ENCODE results near the gene PPP3R2.
"Not testable (repeated sequence)": the region's sequence is repeated elsewhere in the genome, so short reads cannot be mapped to it uniquely, and the experiment has no call there.

Gene PPP3R2, protein sequence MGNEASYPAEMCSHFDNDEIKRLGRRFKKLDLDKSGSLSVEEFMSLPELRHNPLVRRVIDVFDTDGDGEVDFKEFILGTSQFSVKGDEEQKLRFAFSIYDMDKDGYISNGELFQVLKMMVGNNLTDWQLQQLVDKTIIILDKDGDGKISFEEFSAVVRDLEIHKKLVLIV

DNA sequence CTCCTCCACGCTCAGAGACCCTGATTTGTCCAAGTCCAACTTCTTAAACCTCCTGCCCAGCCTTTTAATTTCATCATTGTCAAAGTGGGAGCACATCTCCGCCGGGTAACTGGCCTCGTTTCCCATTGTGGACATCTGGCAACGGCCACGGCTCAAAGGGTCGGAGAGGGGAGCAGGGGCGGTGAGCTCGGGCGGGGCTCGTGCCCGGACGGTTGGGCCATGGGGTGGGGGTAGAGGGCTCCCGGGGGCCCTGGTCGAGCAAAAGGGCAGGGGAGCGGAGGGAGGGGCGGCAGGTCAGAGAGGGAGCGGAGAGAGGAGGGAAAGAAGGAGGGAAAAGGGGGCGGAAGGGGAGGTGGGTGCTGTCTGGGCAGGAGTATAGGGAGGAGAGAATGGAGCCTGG lies at the start of gene PPP3R2:
Gene PPP3R2 (minus strand): TSS at position 174 of the 400 bp plus-strand sequence. CDS start 48 bp downstream, at position 126.
- DNase-seq: no peak

DNA sequence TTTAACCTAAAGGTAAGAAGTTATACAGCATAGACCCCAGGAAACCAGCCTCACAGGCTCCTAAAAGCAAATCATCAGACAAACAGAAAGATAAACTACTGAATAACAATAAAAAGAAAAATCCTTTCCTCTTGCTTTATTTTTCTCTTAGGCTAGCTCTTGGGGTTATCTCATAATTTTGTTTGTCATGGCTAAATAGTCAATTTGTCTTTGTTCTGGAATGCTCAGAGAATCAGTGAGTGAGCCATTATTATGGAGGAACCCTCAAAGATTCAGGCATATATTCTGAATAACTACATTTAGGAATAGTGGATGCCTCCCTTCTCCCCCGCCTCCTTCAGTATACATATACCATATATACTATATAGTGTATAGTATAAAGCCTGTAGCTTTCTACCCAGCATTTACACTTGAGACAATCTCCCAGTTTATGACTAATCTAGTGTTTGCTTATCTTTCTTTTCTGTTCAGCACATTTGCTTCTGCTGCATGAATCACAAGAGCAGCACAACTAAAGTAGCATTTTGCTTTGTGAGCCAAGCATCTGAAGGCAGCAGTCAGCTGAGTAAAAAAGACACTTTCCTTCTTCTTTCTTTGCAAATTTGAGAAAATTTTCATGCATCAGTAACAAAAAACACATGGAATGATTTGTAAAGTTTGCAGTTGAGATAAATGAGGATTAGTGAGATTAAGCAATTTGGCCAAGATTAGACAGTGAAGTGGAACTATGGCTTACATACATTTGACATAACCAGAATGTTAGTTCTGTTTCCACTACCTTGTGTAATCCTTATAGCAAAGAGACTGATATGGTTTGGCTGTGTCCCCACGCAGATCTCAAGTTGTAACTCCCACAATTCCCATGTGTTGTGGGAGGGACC lies 45.3 kb upstream of the PPP3R2 start:
- no peak for DNase-seq

DNA sequence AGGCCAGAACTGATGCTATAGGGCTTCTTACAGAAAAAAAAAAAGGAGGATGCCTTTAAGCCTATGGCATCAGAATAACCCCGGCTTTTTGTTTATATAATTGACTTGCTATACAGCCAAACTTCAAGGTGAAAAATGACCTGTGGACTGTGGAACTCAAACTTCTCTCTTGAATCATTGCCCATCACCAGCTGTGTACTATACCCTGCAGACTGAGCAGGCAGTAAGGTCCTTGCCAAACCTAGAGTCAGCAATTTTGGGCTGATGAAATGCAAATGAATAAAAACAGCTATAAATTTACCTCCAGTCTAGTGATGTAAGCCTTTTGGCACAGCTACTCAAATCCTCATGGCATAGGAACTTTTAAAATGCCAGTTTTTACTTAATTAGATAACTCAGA lies 44.5 kb upstream of the PPP3R2 start:
- DNase-seq: no peak

DNA sequence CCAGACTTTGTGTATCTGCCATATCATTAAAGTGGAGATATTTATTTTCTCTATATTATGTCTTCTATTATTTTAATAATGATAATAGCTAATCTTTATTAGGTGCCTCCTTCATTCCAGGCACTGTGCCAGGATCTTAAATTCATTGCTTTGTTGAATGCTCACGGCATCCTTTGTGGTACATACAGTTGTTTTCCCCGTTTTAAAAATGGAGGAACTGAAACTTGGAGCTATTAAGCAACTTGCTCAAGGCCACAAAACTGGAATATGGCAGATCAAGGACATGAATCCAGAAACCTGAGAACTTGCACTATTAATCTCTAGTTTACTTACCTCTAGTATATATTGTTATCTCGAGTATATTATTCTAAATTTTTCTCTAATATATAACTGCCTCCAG lies 41.5 kb upstream of the PPP3R2 start:
- DNase-seq: no peak

DNA sequence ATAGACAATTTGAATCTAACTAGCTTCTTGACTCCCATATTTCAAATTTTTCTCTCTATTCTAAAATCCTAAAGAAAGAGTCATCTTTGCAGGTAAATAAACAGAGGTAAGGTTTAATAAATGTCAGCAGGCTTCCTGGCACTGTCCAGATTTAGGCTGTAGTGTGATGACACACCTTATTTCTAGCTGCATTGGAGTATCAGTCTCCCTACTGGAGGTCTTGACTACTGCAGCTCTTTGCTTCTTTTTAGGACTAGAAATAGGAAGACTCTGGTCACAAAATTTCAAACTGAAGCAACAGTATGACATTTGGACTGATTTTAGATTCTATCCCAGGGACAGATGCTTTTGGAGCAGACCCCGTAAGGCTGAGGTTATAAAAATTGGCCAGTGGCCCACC lies 40.7 kb upstream of the PPP3R2 start:
- DNase-seq: no peak

DNA sequence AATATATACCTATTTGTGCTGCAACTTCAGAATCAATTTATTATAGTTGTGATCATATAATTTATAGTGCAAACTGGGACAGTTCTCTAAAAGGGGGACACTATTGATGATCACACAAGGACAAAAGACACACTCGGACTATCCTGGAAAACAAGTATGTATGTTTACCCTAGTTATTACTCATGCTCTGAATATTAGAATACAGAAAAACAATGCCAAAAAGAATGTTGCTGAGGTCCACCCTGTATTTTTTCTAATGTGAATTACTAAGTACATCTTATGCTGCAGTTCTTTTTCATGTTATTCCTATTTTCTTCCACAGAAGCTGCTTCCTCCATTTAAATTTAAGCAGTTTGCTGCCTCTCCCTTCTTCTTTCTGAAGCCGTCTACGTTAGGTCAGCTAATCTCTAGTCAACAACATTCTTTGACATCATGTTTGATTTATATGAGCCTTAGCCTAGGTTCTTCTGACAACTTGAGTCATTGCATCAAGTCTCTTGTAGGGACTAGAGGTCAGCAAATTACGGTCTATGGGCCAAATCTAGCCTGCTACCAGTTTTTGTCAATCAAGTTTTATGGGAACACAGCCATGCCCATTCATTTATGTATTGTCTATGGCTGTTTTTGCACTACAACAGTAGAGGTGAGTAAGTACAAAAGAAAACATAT lies 40.1 kb upstream of the PPP3R2 start:
- no peak for DNase-seq

DNA sequence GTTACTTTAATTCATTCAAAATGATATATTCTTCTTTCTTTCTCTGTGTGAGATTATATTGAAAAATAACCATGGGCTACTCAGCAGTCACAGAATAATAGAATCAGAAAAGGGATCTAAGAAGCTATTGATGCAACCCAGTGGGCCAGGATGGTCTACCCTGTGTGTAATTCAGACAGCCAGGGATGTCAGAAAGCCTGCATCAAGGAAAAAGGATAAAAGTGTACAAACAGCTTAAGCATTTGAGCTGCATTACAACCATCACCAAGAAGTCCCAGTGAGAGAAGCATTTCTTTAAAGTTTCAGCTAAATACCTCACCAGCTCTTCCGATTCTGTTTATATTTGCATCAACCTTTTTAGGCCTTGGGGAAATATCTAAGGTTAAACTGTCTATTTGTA lies 37.8 kb upstream of the PPP3R2 start:
- no peak for DNase-seq

DNA sequence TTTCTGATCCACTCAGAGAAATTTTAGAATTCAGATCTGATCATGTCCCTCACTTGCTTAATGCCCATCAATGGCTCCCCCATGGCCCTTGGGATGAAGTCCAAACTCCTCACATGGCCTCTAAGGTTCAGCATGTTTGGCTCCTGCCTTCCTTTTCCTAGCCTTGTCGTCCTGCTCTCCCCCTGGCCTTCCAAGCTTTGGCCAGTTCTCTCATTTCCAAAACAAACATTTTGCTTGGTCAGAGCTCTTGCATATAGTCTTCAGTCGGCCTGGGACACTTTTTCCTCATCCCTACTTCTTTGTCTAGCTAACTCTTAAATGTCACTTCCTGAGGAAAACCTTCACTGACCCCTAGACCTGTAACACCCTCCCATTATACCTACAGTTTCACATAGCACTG lies 37.1 kb upstream of the PPP3R2 start:
- no peak for DNase-seq

DNA sequence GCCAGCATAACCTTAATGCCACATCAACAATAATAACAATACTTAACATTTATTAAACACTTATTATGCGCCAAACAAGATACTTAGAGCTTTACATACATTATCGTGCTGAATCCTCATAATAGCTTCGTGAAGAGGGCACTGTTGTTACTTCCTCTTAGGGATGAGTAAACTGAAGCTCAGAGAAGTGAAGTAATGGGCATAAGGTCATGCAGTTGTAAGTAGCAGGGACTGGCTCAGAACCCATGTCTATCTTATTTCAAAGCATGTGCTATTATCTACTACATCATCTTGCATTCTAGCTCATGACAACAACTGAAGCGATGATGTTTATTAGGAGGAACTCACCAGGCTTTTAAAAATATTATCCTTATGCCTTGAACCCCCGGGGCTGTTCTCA lies 34.9 kb upstream of the PPP3R2 start:
- peak; percentile 13 to 16 for DNase-seq

DNA sequence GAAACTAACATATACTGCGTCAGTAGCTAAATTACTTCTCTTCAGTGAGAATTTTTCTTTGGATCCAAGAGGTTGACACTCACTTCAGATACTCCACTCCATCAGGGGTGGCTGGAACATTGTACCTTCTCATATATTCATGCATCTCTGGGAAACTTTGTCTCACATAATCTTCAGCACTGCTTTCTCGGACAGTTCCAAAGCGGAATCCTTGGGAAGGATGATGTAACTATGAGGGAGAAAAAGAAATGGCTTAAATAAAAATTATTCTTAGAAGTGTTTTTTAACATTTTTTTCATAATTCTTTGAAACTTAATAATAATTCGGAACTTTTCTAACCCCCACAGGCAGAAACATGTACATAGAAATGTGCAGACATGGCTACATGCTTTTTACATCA lies 33.4 kb upstream of the PPP3R2 start:
- DNase-seq: no peak

DNA sequence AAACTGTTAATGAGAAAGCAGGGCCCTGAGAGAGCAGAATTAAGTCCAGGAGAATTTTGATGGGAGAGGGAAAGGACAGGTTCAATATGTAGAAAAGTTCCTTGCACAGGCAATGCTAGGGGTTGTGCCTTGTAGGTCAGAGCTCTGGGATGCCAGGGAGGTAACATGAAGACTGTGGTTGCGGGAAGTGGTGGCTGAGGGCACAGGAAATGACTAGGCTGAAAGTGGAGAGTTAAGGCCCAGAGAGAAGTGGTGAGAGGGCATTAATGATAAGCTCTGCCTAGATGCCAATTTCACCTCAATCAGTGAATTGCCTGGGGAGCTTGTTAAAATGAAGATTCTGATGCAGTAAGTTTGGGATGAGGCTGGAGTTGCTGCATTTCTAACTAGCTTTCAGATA lies 31.5 kb upstream of the PPP3R2 start:
- DNase-seq: peak; percentile 39 to 40

DNA sequence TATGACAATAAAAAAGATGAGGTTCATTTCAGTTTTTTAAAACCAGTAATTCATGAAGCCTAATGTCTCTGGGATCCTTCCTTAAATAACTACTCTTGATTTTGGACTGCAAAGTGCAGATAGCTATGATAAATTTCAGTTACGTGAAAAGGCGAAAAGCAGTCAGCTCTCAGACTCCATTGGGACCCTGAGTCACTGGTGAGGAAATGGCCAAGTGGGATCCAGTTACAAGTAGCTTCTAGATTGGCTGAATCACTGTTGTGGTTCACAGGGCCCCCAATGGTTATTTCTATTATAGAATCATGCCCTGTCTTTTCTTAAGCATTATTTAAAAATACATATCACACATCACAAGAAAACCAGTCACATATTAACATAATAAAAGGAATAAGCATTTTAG lies 31.1 kb upstream of the PPP3R2 start:
- DNase-seq: no peak

DNA sequence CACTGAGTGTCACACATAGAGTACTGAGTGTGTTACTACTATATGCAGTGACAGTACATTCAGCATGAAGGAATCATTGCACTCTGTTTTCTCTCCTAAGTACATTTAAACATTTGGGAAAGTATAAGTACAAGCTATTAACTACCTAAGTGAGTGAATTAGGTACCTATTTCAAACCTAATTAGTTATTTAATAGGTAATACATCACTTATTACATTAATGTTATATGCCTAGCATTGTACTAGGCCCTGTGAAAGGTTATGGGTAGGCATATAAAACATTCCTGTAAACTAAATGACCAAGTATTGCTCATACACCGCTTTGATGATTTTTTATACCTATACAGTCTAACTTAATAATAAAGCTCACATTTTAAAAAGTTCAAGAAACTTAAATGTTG lies 25.7 kb upstream of the PPP3R2 start:
- no peak for DNase-seq

DNA sequence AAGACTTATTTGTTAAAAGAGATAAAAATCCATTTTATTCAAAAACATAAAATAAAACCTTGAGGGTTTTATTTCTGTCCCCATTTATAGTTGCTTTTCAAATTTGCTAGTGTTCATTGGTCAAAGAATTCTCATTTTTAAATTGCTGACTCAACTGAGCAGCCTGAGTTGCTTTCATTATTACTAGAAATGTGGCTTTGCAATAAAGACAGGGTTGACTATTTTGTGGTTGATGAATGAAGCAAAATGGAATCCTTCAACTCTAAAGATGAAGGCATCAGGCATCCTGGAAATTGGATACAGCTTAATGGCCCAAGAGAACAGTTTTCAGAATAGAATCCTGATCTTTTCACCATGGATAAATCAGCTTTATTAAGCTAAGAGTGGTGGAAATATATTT lies 23.9 kb upstream of the PPP3R2 start:
- no peak for DNase-seq

DNA sequence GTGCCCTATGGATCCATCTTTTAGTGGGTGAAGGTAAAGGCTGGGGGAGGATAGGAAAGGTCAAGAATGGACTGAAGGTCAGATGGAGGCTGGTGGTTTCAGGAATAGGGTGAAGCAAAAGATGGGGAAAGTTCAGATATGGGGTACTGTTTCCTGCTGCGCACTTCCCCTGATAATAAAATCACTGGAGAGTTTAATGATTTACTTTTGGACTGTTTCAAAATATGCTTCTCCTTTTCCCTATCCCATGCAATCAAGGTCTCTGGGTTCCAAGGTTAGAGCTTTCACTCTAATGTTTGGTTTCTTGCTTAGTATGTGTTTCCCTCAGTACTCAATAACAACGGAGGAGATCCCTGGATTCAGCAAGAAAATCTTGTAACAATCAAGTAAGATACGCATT lies 10.8 kb upstream of the PPP3R2 start:
- no peak for DNase-seq

DNA sequence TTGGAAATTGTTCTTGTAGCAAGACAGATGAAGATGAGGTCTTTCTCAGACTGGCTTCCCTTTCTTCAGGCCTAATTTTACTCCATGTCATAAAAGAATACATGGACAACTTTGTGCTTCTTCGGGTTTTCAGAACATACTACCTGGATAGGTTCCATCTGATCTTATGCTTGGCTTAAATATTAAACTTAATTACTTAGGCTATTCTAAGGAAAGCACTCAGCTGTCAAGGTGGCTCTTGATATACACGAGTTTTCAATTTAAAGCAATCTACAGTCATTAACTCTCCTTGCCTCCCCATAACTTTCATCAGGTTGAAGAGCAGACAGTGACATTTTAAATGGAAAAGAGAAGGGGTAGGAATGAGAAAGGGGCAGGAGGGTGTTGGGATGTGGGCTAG lies 9.5 kb upstream of the PPP3R2 start:
- no peak for DNase-seq

DNA sequence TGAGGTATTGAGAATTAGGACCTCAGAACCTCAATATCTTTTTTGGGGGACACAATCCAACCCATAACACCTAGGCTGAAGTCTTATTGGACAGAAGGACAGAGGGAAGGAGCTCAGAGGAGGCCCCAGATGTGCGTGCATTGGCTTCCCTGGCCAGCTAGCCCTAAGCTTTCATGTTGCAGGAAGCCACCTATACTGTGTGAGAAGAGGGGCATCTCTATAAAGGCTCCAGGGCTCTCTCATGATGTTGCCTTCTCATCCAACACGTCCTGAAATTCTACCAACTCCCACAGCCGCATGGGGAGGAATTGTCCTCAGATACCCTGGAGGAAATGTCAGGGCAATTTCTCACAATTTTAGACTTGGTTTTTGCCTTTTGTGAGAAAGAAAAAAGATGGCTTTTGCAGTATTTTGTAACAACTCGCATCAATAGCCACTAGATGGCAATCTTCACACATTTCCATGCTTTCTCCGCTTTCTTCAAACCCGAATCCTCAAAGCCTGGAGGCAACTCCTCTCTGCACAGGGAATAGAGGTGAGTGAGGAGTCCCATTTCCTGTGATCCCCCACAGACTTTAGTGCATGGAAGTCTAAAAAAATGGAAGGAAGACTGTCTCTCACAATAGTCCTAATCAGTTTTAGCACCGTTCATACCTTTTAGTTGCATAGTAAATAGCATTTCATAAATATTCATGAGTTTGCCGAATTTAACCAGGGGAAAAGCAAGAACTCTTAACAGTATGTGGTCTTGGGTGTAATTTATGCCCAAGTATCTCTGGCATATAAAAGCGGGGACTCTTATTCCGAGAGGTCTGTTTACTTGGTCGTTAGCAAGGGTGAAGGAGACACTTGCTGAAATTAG lies 7.4 kb upstream of the PPP3R2 start:
- DNase-seq: peak; percentile 37 to 45

DNA sequence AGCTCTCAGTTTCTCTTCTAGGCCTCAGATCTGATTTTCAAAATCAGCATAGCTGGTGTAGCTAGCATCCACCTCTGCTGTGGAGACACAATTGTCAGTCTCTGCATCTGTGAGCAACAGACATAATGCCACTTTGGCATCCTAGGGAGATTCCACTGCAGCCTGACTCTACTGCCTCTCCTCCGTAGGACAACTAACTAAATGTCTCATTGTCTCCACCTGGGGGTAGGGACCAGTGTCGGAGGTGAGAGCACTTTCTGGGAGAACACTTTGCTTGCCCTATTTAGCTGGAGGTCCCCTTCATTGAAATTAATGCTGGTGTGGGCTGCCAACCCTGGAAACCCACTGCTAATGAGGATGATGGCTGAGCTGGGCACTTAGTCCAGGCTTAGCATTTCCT lies 1.4 kb downstream of the PPP3R2 start:
- no peak for DNase-seq

DNA sequence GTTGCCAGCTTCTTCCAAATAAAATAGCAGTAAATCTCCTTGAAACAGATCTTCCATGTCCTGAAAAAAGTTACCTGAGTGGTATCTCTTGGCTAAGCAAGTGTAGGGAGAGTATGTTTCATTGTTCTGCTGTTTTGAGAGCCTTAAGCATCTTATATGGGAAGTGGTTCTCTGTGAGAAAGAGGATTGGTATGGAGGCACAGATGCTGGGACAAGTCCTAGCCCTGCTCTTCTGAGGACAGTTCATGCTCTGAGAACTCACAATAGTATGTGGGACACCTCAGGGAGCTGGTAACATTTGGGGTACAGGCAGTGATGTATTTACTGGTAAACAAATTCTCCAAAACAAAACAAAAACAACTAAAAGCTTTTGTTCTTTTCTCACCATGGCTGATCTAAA lies 2.0 kb downstream of the PPP3R2 start:
- no peak for DNase-seq

DNA sequence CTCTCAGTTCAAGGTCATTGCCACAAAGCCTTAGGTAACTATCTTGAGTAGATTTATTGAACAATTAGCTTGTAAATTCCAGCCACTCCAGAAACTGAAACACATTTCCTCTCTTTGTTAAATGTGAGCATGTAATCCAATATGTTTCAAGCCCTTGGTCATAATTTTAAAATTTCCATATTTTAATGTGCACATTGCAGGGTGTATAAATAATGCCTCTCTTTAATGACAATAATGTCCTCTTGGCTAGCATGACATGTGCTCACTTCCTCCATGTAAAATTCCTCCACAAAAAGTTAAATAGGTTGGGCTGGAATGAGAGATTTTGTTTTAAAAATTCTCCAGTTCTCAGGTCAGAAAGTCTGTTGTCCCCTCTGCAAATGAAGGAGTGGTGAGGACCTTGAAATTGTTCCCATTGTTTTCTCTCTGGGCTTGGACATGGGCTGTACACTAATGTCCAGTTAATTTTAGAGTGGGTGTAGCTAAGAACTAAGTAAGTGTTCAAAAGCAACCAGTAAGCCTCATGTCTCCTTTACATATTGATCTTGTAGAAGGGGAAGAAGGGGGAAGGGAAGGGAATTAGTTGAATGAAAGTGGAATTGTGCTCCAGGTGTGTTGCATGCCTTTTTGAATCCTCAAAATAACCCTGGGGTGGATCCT lies 2.9 kb downstream of the PPP3R2 start:
- no peak for DNase-seq

DNA sequence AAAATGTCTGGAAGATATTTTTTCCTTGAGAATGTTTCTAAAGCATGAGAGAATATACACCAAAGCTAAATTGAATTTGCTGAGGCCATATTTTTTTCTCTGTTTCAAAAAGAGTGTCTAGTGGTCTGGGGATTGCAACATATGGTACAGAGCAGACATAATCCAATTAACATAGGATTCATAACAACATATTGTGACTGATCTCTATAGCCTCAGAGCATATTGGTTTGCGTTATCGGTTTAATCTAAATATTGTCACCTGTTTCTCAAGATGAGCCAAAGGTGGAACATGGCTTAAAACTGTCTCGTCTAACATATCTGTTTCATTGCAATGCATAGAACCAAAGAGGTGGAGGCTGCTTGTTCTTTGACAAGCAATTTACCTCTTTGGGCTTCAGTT lies 3.9 kb downstream of the PPP3R2 start:
- DNase-seq: no peak

DNA sequence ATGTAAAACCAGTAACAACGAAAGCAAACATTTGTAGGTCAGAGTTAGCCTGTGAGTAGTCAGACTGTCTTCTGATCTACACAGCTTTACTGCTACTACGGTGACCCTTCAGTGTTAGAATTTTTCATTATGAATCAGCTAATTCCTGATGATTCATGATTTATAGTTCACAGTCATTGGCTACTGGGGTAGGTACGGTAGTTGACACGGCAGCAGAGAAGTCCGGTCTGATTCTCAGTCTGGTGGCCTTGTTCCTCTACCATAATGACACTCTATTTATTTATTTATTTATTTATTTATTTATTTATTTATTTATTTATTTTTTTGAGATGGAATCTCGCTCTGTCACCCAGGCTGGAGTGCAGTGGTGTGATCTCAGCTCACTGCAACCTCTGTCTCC lies 4.7 kb downstream of the PPP3R2 start:
- DNase-seq: not testable (repeated sequence)

Measured in AML-193 (cell line).